Activated naive CD4-positive, alpha-beta T cell treated with anti-CD3 and anti-CD28 coated beads, Interleukin-2, amount 10 ng/mL, durations not matched to agents 7 days and 5 days (primary cell): ENCODE data around the gene FAM174C.

ENCODE experiments used
- CTCF ChIA-PET: fragments of 350-600 bp; sonication (Branson Sonifier 250); formaldehyde crosslinking; loops from one replicate; lab custom pipeline; 2021; ENCODE audit warnings: antibody characterized with exemption; lab: Charles Lee
- DNase-seq: peaks from one replicate; pipeline ENCODE4 v3.0.0-alpha.2; 2020
- H3K27ac Mint-ChIP-seq: one replicate; pipeline ENCODE4 v1.8.0; 2021; ENCODE audit warnings: mild to moderate bottlenecking, moderate library complexity, mixed read lengths
- H3K27me3 Mint-ChIP-seq: one replicate; pipeline ENCODE4 v1.8.0; 2021; ENCODE audit warnings: mild to moderate bottlenecking, mixed read lengths
- H3K36me3 Mint-ChIP-seq: one replicate; pipeline ENCODE4 v1.8.0; 2021; ENCODE audit warnings: mixed read lengths
- H3K4me1 Mint-ChIP-seq: one replicate; pipeline ENCODE4 v1.8.0; 2021; ENCODE audit warnings: mixed read lengths
- H3K4me3 Mint-ChIP-seq: one replicate; pipeline ENCODE4 v1.8.0; 2021; ENCODE audit warnings: mild to moderate bottlenecking, moderate library complexity, mixed read lengths
- H3K9me3 Mint-ChIP-seq: one replicate; pipeline ENCODE4 v1.8.0; 2021; ENCODE audit warnings: mixed read lengths

The FAM174C gene

GRCh38 chr19:1267477-1268225, 7.7 kb upstream of the FAM174C start:
- peaks cover 28% of the 10 kb centered on the region for H3K36me3 Mint-ChIP-seq

DNA sequence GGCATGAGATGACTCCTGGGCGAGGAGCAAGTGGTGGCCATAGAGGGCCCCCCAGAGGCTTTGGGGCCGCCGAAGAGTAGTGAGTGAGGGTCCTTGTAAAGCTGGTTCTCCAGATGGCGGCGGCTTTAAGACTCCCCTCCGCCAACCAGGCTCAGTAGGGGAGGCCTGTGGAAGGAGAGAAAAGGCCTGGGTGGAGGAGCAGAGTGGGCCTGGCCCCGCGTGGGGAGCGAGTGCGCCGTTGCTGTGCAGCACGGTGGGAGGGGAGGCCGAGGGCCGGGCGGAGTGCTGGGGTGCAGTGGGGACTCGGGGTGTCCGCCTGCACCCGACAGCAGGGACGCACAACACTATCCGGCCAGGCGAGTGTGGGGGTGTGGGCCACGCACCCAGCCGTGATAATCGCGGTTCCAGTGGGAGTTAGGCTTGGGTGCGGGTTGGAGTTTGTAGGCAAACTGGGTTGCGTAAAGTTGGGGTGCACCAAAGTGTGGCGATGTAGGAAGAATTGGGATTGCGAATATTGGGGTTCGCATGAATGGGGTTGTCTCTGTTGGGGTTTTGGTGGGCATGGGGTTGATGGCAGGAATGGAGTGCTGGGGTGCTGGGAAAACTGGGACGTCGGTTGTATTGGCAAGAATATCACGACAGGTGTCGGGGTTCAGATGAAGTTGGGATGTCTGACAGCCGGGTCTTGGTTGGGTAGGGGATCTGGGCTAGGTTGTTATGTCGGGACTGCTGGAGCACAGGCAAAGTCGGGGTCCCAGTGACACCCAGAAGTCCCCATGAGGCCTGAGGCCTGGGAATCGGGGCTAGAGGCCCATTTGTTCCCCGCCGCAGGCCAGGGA, 6.9 kb upstream of the FAM174C start:
- peak overlapping the region; percentile 74 for H3K4me3 Mint-ChIP-seq
- no peak for DNase-seq
- peaks cover 70% of the 10 kb centered on the region for H3K4me1 Mint-ChIP-seq
- H3K9me3 Mint-ChIP-seq = no peaks in the 10 kb centered on the region
- peak overlapping the region; percentile 90 for H3K27ac Mint-ChIP-seq
- peaks cover 9% of the 10 kb centered on the region for H3K27me3 Mint-ChIP-seq
- CTCF ChIA-PET = interaction anchor here (1.5 to 6.5 kb wide), 3 partner anchors 11 to 25 kb away, joined by 5 to 295 read pairs (median 17); partner anchors contain the start of gene ATP5F1D
- peaks cover 34% of the 10 kb centered on the region for H3K36me3 Mint-ChIP-seq

More at GRCh38 chr19:1267477-1268225, 7.7 kb upstream of the FAM174C start:
- peak; percentile 42 for DNase-seq
- no peaks in the 10 kb centered on the region for H3K9me3 Mint-ChIP-seq
- no peak overlapping the region for H3K27ac Mint-ChIP-seq
- CTCF ChIA-PET = interaction anchor here (1.3 to 6.5 kb wide), 4 partner anchors 11 to 241 kb away, joined by 3 to 295 read pairs (median 18); partner anchors contain the start of genes ATP5F1D and CNN2
- H3K4me1 Mint-ChIP-seq = peaks cover 73% of the 10 kb centered on the region
- peaks cover 9% of the 10 kb centered on the region for H3K27me3 Mint-ChIP-seq
- H3K4me3 Mint-ChIP-seq = peak overlapping the region; percentile 53

- Mint-ChIP-seq H3K27me3 (peaks cover 9% of the 10 kb centered on the region), H3K36me3 (peaks cover 40% of the 10 kb centered on the region), H3K4me3 (peak within 1 kb of the TSS; percentile 87), H3K9me3 (no peaks in the 10 kb centered on the region), H3K4me1 (peaks cover 71% of the 10 kb centered on the region), H3K27ac (peak within 1 kb of the TSS; percentile 90)
- CTCF ChIA-PET = interaction anchor here (1.5 to 6.5 kb wide), 2 partner anchors 20 to 25 kb away, joined by 5 to 295 read pairs; partner anchors contain the start of gene ATP5F1D
- peak; percentile 100 for DNase-seq
Observed at GRCh38 chr19:1269065-1269477, 6.3 kb upstream of the FAM174C start, which contains the start of gene CIRBP. CIRBP (plus strand) TSS chr19:1269332; CDS start chr19:1270934, 1,602 bp downstream.

DNA sequence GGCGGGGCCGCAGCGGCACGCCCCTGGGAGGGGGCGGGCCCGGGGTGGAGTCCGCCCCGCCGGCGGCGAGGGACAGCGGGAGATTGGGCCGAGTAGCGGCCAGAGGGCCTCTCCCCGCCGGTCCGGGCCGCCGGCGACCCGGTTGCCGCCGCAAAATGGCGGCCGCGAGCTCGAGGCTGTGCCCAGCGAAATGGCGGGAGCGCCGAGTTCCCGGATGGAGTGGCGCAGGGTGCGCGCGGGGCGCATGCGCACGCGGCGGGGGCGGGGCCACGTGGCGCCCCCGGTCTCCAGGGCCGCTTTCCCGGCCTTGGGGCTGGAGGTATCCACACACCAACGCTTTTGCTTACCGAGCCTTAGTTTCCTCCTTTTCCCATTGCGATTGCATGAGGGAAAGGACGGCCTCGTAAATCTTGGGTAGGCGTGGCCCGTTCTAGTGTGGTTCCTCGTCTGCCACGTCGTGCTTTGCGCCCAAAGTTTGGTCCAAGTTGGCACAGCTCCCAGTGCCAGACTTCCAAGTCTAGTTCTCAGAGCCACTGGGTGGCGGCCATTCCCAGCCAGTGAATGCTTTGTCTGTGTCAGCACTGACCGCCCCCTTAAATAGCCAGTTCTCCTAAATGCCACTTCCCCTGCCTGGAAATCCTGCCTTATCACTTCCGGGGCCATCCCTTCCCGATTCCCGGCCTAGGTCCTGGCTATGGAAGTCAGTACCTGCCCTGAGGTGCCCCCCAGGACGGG, 5.7 kb upstream of the FAM174C start:
- Mint-ChIP-seq H3K4me1 (peaks cover 73% of the 10 kb centered on the region), H3K36me3 (peaks cover 41% of the 10 kb centered on the region), H3K4me3 (peak overlapping the region; percentile 87), H3K27me3 (peaks cover 9% of the 10 kb centered on the region), H3K9me3 (no peaks in the 10 kb centered on the region), H3K27ac (peak overlapping the region; percentile 86)
- CTCF ChIA-PET = interaction anchor here (1.5 to 6.5 kb wide), 2 partner anchors 21 to 26 kb away, joined by 5 to 295 read pairs; partner anchors contain the start of gene ATP5F1D
- peak; percentile 90 for DNase-seq

DNA sequence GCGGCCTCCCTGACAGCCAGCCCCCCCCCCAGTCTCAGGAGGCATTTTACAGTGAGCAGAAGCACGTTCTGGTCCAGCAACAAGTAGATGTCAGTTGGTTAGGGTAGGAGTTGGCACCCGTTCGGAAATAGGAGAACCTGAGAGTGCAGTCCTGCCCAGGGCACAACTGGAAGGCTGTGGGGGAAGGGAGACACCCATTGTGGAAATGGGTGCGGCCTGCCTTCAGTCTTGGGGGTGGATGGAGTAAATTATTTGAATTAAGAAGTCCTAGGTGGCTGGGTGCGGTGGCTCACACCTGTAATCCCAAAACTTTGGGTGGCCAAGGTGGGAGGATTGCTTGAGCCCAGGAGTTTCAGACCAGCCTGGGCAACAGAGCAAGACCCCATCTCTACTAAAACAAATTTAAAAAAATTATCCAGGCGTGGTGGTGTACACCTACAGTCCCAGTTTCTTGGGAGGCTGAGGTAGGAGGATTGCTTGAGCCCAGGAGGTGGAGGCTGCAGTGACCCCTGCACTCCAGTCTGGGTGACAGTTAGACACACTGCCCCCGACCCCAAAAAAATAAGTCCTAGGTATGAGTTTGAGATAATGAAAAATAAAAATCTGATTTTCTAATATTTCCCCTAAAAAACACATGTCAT, 5.0 kb upstream of the FAM174C start:
- Mint-ChIP-seq H3K27me3 (peaks cover 9% of the 10 kb centered on the region), H3K36me3 (peaks cover 42% of the 10 kb centered on the region), H3K27ac (peak overlapping the region; percentile 86), H3K4me3 (peak overlapping the region; percentile 87), H3K4me1 (peaks cover 69% of the 10 kb centered on the region), H3K9me3 (no peaks in the 10 kb centered on the region)
- CTCF ChIA-PET = no interaction called here
- DNase-seq = no peak

DNA sequence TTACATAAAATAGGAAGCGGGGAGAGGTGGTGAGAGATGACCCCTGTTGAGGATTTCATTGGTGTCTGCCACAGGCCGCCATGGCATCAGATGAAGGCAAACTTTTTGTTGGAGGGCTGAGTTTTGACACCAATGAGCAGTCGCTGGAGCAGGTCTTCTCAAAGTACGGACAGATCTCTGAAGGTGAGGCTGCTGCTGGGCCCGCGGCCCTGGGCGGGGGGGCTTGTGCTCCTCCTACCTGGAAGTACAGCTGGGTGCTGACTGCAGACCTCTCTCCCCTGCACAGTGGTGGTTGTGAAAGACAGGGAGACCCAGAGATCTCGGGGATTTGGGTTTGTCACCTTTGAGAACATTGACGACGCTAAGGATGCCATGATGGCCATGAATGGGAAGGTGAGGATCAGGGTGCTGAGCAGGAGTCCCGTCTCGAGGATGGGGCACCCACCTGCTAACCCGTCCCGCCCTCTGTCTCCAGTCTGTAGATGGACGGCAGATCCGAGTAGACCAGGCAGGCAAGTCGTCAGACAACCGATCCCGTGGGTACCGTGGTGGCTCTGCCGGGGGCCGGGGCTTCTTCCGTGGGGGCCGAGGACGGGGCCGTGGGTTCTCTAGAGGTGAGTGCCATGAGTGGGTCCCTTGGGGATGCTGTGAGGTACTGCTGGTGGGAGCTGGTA, 4.3 kb upstream of the FAM174C start:
- H3K27ac Mint-ChIP-seq = peak overlapping the region; percentile 86
- peaks cover 42% of the 10 kb centered on the region for H3K36me3 Mint-ChIP-seq
- CTCF ChIA-PET = interaction anchor here (5.3 kb wide), 1 partner anchor 27 kb away, joined by 31 read pairs; no protein-coding TSS in a partner anchor

GRCh38 chr19:1271528-1272422, 3.6 kb upstream of the FAM174C start:
- H3K4me3 Mint-ChIP-seq = peak overlapping the region; percentile 87
- peaks cover 9% of the 10 kb centered on the region for H3K27me3 Mint-ChIP-seq
- H3K36me3 Mint-ChIP-seq = peaks cover 46% of the 10 kb centered on the region
- DNase-seq = no peak
- no peaks in the 10 kb centered on the region for H3K9me3 Mint-ChIP-seq
- H3K4me1 Mint-ChIP-seq = peaks cover 66% of the 10 kb centered on the region
- CTCF ChIA-PET = interaction anchor here (5.3 kb wide), 1 partner anchor 28 kb away, joined by 31 read pairs; no protein-coding TSS in a partner anchor
- peak overlapping the region; percentile 55 for H3K27ac Mint-ChIP-seq

More for the DNA sequence above, 4.3 kb upstream of the FAM174C start:
- H3K4me1 Mint-ChIP-seq = peaks cover 64% of the 10 kb centered on the region
- peaks cover 9% of the 10 kb centered on the region for H3K27me3 Mint-ChIP-seq
- DNase-seq = no peak
- H3K9me3 Mint-ChIP-seq = no peaks in the 10 kb centered on the region
- H3K4me3 Mint-ChIP-seq = peak overlapping the region; percentile 87

DNA sequence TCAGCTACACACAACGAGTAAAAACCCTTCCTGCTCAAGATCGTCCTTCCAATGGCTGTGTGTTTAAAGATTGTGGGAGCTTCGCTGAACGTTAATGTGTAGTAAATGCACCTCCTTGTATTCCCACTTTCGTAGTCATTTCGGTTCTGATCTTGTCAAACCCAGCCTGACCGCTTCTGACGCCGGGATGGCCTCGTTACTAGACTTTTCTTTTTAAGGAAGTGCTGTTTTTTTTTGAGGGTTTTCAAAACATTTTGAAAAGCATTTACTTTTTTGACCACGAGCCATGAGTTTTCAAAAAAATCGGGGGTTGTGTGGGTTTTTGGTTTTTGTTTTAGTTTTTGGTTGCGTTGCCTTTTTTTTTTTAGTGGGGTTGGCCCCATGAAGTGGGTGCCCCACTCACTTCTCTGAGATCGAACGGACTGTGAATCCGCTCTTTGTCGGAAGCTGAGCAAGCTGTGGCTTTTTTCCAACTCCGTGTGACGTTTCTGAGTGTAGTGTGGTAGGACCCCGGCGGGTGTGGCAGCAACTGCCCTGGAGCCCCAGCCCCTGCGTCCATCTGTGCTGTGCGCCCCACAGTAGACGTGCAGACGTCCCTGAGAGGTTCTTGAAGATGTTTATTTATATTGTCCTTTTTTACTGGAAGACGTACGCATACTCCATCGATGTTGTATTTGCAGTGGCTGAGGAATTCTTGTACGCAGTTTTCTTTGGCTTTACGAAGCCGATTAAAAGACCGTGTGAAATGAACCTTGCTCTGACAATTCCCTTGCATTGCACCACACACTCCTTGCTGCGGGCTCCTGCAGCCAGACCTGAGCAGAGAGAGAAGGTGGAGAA, 2.7 kb upstream of the FAM174C start:
- H3K27me3 Mint-ChIP-seq = peaks cover 2% of the 10 kb centered on the region
- peak overlapping the region; percentile 37 for H3K4me3 Mint-ChIP-seq
- CTCF ChIA-PET = interaction anchor here (5.3 kb wide), 1 partner anchor 28 kb away, joined by 31 read pairs; no protein-coding TSS in a partner anchor
- peaks cover 48% of the 10 kb centered on the region for H3K36me3 Mint-ChIP-seq
- peaks cover 64% of the 10 kb centered on the region for H3K4me1 Mint-ChIP-seq
- no peaks in the 10 kb centered on the region for H3K9me3 Mint-ChIP-seq
- peak overlapping the region; percentile 68 for H3K27ac Mint-ChIP-seq
- no peak for DNase-seq

- CTCF ChIA-PET = interaction anchor here (5.3 kb wide), 1 partner anchor 29 kb away, joined by 31 read pairs; no protein-coding TSS in a partner anchor
- Mint-ChIP-seq H3K4me1 (peaks cover 63% of the 10 kb centered on the region), H3K27ac (peak overlapping the region; percentile 81), H3K4me3 (peak overlapping the region; percentile 37), H3K36me3 (peaks cover 52% of the 10 kb centered on the region), H3K9me3 (no peaks in the 10 kb centered on the region), H3K27me3 (no peaks in the 10 kb centered on the region)
- DNase-seq = no peak
Observed at GRCh38 chr19:1273263-1274041, 1.9 kb upstream of the FAM174C start.

GRCh38 chr19:1274081-1274851, 1.1 kb upstream of the FAM174C start:
- no peaks in the 10 kb centered on the region for H3K9me3 Mint-ChIP-seq
- H3K4me3 Mint-ChIP-seq = peak overlapping the region; percentile 43
- DNase-seq = no peak
- peak overlapping the region; percentile 83 for H3K27ac Mint-ChIP-seq
- CTCF ChIA-PET = interaction anchor here (5.3 kb wide), 1 partner anchor 30 kb away, joined by 31 read pairs; no protein-coding TSS in a partner anchor
- H3K36me3 Mint-ChIP-seq = peaks cover 54% of the 10 kb centered on the region
- H3K27me3 Mint-ChIP-seq = no peaks in the 10 kb centered on the region
- peaks cover 57% of the 10 kb centered on the region for H3K4me1 Mint-ChIP-seq
